ENCODE data around the gene NRG4.
"Not testable (repeated sequence)": the region's sequence is repeated elsewhere in the genome, so short reads cannot be mapped to it uniquely, and the experiment has no call there.

The NRG4 gene

GRCh38 chr15:76011627-76012551 lies at the start of gene NRG4:
Gene NRG4 (minus strand): TSS chr15:76012424. CDS start chr15:76011230, 1,194 bp downstream.
- no peak for DNase-seq (ENCODE audit: low read depth)

DNA sequence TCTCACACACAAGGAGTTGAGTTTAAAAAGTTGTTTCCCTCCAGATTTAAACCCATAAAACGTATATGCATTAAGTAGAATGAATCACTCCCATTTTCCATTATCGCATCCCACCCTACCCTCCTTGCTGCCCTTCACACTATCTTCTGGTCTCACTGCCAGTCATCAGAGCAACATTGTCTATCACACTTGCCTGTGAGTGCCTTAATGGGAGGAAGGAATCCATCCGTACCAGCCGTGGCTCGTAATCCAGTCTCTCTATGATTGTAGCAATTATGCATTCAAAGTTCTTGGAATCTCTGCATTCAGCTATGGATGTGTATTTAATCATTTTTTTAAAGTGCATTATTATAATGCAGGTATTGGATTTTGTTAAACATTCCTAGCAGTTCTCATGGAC lies 49.5 kb upstream of the NRG4 start:
- DNase-seq (ENCODE audit: low read depth), result no peak

DNA sequence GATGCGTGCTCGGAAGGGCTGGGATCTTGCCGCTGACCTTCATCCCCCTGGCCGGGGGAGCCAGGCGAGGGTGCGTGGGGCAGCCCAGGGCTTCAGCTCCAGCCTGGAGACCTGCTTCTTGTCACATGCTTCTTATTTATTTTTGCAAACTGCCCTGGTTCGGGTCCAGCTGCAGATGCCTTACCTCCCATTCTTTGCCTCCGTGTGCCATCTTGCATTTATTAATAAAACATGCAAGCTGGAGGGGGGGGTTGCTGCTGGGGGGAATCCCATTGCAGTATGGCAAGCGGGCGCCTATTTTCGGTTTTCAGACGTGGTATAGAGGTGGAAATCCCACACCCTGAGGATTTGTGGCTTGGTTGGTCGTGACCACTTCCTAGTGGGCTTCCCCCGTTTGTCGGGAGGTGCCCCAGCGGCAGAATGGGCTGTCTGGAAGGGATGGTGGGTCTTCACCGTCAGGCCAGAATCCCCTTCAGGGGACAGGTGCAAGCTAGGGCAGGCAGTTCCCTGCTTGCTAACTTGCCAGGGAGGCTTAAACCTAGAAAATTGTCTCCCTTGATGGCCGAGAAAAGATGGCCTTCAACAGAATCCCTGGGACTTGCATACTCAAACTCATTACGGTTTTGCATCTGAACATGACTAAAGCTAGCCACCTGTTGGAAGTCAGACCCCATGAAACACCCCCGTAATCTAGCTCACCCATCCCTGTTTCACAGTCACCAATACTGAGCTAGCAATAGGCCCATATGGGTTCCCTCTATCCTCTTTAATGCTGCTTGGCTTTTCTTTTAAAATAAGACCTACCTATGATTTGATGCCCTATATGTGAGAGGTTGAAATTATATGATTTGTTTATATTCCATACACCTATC lies 48.1 kb upstream of the NRG4 start:
- peak; percentile 15 for DNase-seq (ENCODE audit: low read depth)

DNA sequence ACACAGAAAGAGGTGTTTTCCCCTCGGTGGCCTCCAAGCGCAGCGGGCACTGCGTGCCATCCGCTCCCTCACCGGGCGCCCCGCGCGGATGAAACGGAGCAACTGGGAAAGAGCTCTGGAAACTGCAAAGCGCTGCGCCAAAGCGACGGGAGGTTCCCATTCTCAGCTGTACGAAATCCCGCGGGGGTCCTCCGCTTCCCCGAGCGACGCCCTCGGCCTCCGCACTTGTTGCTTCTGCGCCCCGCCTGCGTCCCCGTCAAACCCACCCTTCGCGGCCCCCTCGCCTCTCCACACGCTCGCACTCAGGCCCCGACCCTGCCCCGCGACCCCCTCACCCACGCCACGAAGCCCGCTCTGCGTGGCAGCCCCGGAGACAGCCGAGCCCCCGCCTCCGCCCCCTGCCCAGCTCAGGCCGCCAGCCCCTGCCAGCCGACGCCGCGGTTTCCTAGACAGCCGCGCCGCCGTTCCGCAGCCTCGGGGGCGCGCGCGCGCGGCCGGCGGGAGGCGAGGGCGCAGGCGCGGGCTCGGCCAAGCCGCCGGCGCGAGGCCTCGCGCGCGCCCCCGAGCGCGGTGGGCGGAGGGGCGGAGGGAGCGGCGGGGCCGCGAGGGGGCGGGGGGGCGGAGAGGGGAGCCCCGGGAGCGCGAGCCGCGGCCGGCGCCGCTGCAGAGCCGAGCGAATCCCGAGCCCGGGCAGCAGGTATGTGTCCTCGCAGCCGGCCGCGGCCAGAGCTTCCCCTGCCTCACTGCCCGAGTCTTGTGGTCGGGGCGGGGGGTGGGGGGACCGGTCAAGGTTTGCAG lies 47.3 kb upstream of the NRG4 start, which contains the start of gene TMEM266:
TSS of gene TMEM266 (plus strand) at position 666 of the 798 bp plus-strand sequence. CDS start 74,279 bp downstream, outside the sequence.
- no peak for DNase-seq (ENCODE audit: low read depth)

DNA sequence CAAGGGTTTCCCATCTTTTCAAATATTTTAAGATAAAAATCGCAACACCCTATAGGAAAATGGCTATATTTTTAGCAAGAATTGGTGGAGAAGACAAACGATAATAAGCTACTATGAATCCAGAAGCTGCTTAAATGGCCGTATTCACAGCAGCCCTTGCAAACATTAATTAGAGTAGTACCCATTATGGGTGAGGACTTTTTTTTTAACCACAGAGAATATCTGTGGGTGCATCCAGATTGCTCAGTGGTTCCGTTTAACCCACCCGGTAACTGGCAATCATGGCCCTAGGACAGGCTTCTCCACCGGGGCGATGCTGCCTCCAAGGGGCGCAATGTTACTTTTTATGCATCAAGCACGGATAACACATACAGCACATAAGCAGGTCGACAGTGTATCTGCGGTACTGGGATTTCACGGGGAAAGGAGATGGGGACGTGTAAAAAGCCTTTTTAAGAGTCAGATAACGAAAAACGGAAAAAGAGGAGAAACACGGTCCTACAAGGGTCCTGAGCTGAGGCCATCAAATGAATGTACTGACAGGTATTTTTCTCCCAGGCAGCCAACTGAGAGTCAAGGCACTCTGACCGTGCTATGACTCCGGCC lies 46.6 kb upstream of the NRG4 start:
- no peak for DNase-seq (ENCODE audit: low read depth)

- peak; percentile 26 for DNase-seq (ENCODE audit: low read depth)
These were observed 45.2 kb upstream of the NRG4 start for GRCh38 chr15:76057332-76058000.

DNA sequence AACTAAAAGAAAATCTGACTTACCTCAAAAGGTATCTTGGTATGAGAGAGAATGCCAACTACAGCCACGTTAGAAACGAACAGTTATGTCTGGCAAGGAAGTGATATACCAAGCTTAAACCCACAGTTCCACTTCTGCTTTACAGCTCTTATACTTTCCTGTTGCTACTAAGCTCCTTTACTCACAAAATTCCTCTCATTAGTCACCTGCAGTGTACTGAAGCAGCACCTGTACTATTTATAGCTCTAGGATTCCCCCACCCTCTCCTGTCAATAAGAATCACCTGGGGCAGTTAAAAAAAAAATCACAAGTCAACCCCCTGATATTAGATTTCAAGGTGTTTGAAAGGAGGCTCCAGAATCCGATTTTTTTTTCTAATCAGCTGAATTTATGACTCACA lies 44.7 kb upstream of the NRG4 start:
- DNase-seq (ENCODE audit: low read depth), result no peak

DNA sequence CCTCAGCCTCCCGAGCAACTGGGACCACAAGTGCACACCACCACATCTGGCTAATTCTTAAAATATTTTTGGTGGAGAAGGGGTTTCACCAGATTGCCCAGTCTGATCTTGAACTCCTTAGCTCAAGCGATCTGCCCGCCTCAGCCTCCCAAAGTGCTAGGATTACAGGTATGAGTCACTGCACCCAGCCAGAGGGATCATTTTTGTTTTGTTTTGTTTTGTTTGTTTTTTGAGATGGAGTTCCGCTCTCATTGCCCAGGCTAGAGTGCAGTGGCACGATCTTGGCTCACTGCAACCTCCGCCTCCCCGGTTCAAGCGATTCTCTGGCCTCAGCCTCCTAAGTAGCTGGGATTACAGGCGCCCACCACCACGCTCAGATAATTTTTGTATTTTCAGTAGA lies 42.0 kb upstream of the NRG4 start:
- DNase-seq (ENCODE audit: low read depth), result not testable (repeated sequence)

DNA sequence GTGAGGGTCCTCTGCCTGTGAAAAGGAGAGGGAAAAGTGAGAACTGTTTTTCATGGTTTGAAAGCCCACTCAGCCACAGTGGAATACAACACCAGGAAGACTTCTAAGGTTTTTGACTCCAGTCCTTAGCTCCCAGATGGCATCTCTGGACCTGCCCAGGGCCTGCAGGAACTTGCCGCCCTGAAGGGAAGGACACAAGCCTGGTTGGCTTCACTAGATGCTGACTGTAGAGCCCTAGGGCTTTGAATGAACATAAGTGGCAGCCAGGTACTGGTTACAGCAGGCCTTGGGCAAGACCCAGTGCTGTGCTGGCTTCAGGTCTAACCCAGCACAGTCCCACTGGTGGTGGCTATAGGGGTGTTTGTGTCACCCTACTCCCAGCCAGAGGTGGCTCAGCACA lies 26.3 kb upstream of the NRG4 start:
- no peak for DNase-seq (ENCODE audit: low read depth)

GRCh38 chr15:76035593-76035992 lies 23.4 kb upstream of the NRG4 start:
- no peak for DNase-seq (ENCODE audit: low read depth)

GRCh38 chr15:76034111-76034510 lies 21.9 kb upstream of the NRG4 start:
- no peak for DNase-seq (ENCODE audit: low read depth)

DNA sequence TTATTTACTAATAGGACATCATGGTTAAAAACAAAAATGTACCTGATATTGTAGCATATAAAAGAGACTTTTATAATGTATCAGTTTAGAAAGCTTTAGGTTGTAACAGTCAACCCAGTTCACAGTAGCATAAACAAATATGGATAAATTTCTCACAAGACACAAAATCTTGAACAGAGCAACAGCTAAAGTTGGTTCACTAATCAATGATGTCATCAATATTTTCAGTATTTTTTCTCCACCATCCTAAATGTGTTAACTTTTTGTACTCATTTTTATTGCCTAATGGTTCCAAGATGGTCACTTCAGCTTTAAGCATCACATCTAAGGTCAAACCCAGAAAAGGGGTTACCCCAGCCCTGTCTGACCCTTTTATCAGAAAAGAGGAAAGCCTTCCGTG lies 21.2 kb upstream of the NRG4 start:
- DNase-seq (ENCODE audit: low read depth), result no peak

- no peak for DNase-seq (ENCODE audit: low read depth)
These were observed 19.8 kb upstream of the NRG4 start for GRCh38 chr15:76032046-76032445.

- DNase-seq (ENCODE audit: low read depth), result no peak
These were observed 12.0 kb upstream of the NRG4 start for GRCh38 chr15:76024021-76024768.

GRCh38 chr15:76013470-76013869 lies 1.2 kb upstream of the NRG4 start:
- DNase-seq (ENCODE audit: low read depth), result not testable (repeated sequence)

DNA sequence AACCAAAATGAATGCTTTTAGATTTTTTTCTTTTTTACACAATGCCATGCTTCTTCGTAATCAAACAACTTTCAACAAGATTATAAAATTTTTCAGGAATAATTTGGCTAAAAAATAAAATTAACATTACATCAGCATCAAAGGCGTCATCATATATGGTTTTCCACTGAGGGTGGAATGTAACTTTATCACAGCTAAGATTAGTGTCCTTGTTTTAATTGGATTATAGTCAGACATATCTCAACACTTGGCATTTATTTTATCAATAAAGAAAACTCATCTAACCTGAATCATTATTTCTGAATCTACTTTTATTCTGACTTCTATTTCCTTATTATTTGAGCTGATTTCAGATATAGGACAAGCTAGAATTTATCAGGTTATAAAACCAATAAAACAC lies 1.6 kb downstream of the NRG4 start:
- DNase-seq (ENCODE audit: low read depth), result no peak

- DNase-seq (ENCODE audit: low read depth), result no peak
These were observed 6.0 kb downstream of the NRG4 start for GRCh38 chr15:76006136-76006778.

- no peak for DNase-seq (ENCODE audit: low read depth)
These were observed 8.9 kb downstream of the NRG4 start for GRCh38 chr15:76003364-76003763.

DNA sequence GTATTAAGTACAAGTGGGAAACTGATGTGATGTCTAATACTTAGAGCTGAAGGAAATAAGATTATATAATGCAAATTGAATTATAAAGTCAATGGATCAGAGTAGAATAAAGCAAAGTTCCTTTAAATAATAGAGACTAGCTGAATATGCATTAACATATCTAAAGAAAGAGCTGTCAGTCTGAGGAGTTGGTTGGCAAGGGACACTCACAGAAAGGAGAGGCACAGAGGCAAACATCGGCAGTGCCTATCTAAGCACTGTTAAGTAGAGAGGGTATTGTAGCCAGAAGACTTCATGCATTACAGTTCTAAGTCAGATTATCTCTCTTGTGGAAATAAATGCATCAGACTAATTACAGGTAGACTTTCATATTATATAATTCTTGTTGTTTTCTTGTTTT lies 16.6 kb downstream of the NRG4 start:
- no peak for DNase-seq (ENCODE audit: low read depth)

DNA sequence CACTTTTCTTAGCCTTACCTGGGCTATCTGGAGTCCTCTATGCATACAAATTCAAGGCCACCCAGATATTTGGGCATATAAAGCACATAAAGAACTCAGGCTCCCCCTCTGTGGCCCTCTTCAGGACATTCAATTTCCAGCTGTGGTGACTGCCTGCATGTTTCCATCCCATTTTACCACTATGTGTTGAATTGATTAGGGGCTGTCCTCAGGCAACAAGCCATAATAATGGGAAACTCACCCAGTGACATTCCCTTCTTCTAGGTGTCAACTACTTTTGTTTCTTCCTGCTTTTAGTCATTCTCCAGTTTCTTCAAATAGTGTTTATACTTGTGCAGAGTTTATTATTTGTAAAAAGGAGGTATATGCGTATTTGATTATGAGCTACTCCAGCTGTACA lies 18.0 kb downstream of the NRG4 start:
- no peak for DNase-seq (ENCODE audit: low read depth)

Measured in activated T-cell treated with anti-CD3 and anti-CD28 coated beads for 24 hours (primary cell).